Esophagus squamous epithelium (tissue), 5 donors: ENCODE measurements around the gene TXN2. TPM values are rescaled to one million over a fixed set of nuclear protein-coding genes. Genes with fewer than 3 reads are reported as not detected.
A peak's percentile ranks its signal among the peaks of the same experiment; 100 is the strongest.

ENCODE experiments used
- DNase-seq: peaks from one replicate; lab custom pipeline; 2025; lab: John Stamatoyannopoulos, UW
- H3K27ac ChIP-seq, 4 donors: fragments of 200-600 bp; sonication (generic); one replicate each; pipeline ENCODE4 v1.5.1; 2016 to 2019; ENCODE audit warnings: mild to moderate bottlenecking in 1 of 4
- H3K27me3 ChIP-seq, 4 donors: fragments of 200-600 bp; sonication (generic); 1 replicate in 3 of 4; 2 replicates in 1 of 4; pipeline versions ENCODE4 v1.5.1 to v1.6.0; 2017 to 2021; ENCODE audit warnings: antibody characterized with exemption in 1 of 4
- H3K36me3 ChIP-seq, 3 donors: fragments of 200-600 bp; sonication (generic); one replicate each; pipeline ENCODE4 v1.5.1; 2016 to 2019
- H3K4me1 ChIP-seq, 3 donors: fragments of 200-600 bp; sonication (generic); one replicate each; pipeline ENCODE4 v1.5.1; 2017 to 2019
- H3K4me3 ChIP-seq, 4 donors: fragments of 200-600 bp; sonication (generic); 1 replicate in 3 of 4; 2 replicates in 1 of 4; pipeline ENCODE4 v1.5.1; 2016 to 2019; ENCODE audit warnings: mild to moderate bottlenecking in 2 of 4, moderate library complexity in 1 of 4
- H3K9me3 ChIP-seq, 3 donors: fragments of 200-600 bp; sonication (generic); one replicate each; pipeline ENCODE4 v1.5.1; 2016 to 2019
- POLR2A ChIP-seq, 4 donors: fragments of 450-650 bp; IDR thresholded peaks; one replicate each; pipeline ENCODE4 v1.6.1; 2017; ENCODE audit warnings: antibody characterized with exemption in 4 of 4, mild to moderate bottlenecking in 4 of 4, moderate library complexity in 3 of 4
- WGBS, 2 donors: methylation state at CpG; one replicate each; pipeline ENCODE4 v1.1.5; 2018; 5-methylcytosine and 5-hydroxymethylcytosine counted together
- intact Hi-C: fragments of 100-400 bp; cut with DNase I; formaldehyde crosslinking; loops from one replicate; pipeline ENCODE4 v1.15.0; 2022
- total RNA-seq, 4 donors: library from RNA; depleted of rRNA; stranded (reverse); fragments of >200 nt; gene quantifications; one replicate each; pipeline ENCODE4 v1.1.0, GENCODE V29; 2016
- TF ChIP-seq, protein P1 (sequence below), 6 experiments: fragments of 450-650 bp in 4 of 6; fragments of 200-600 bp in 2 of 6; sonication (generic) in 2 of 6; IDR thresholded peaks; one replicate each; pipeline ENCODE4 v1.5.1; 2016 to 2019; ENCODE audit warnings: antibody characterized with exemption in 6 of 6, mild to moderate bottlenecking in 4 of 6, moderate library complexity in 4 of 6
- donor health status: DM: yes; HTN: yes; CAD: no.

The TXN2 gene
- total RNA-seq, 4 donors from 2014 or later = 58.4 to 88.4 (median 72.3) TPM

DNA sequence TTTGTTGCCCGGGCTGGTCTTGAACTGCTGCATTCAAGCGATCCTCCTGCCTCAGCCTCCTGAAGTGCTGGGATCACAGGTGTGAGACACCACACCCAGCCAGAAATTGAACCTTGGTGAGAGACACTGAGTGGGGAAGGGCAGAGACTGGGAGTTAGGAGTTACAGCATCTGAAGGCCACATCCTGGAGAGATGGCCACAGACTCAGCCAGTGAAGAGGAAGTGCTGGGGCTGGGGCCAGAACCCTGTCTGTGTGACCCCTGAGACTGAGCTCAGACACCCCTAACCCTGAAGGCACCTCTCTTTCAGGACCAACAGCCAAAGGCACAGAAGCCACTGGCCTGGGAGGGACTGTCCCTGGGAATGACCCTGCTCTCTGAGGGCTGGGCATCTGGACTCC is 33.8 kb downstream of the TXN2 start:
- Histone ChIP-seq H3K9me3 (no peaks in the 10 kb centered on the region), H3K27me3 (no peaks in the 10 kb centered on the region), H3K4me1 (peaks cover 24 to 74% (median 40%) of the 10 kb centered on the region in 3 donors), H3K27ac (peak overlapping the region in 2 of 4 donors; percentile 7 to 26), H3K36me3 (no peaks in the 10 kb centered on the region), H3K4me3 (no peak overlapping the region)
- intact Hi-C loops = no loop called here
- DNase-seq = no peak
- WGBS, 2 donors = 94 to 100% methylated on average over 2 of the region's 2 CpGs
- TF ChIP-seq POLR2A (IDR thresholded peaks at IDR 0.05) = no peak
- TF ChIP-seq, protein P1, sequence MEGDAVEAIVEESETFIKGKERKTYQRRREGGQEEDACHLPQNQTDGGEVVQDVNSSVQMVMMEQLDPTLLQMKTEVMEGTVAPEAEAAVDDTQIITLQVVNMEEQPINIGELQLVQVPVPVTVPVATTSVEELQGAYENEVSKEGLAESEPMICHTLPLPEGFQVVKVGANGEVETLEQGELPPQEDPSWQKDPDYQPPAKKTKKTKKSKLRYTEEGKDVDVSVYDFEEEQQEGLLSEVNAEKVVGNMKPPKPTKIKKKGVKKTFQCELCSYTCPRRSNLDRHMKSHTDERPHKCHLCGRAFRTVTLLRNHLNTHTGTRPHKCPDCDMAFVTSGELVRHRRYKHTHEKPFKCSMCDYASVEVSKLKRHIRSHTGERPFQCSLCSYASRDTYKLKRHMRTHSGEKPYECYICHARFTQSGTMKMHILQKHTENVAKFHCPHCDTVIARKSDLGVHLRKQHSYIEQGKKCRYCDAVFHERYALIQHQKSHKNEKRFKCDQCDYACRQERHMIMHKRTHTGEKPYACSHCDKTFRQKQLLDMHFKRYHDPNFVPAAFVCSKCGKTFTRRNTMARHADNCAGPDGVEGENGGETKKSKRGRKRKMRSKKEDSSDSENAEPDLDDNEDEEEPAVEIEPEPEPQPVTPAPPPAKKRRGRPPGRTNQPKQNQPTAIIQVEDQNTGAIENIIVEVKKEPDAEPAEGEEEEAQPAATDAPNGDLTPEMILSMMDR (IDR thresholded peaks at IDR 0.05) = no peak

DNA sequence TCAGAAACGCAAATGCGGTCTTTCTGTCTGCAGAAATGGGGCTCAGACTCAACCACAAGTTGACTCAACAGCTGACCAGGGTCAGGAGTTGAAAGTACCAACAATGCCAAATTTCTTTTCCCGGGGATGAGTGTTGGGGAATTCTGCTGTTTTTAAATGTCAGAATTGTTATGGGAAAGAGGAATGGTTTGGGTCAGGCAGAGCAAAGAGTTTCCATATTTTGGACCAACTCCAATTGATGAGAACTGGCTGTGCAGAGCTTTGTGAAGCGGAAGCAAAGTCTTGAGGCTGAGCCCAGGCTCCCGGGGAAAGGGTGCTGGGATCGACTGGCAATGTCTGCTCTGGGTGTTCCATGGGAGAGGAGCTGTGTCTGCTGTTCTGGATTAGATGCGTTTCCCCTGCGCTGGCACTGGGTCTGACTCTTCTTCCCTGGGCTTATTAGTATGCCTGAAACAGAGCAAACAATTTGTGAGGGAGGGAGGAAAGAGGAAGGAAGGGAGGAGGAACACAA is 36.2 kb downstream of the TXN2 start:
- H3K4me3 ChIP-seq = no peak overlapping the region
- DNase-seq = no peak
- H3K27ac ChIP-seq = peak overlapping the region in 3 of 4 donors; percentile 48 to 78 (median 68)
- peaks cover 14 to 71% (median 22%) of the 10 kb centered on the region in 3 donors for H3K4me1 ChIP-seq
- no peaks in the 10 kb centered on the region for H3K27me3 ChIP-seq
- 53 to 55% methylated on average over 8 of the region's 8 CpGs for WGBS, 2 donors
- TF ChIP-seq, protein P1 (IDR thresholded peaks at IDR 0.05) = no peak
- no peak for TF ChIP-seq POLR2A (IDR thresholded peaks at IDR 0.05)
- H3K9me3 ChIP-seq = no peaks in the 10 kb centered on the region
- intact Hi-C loops = no loop called here
- H3K36me3 ChIP-seq = no peaks in the 10 kb centered on the region

DNA sequence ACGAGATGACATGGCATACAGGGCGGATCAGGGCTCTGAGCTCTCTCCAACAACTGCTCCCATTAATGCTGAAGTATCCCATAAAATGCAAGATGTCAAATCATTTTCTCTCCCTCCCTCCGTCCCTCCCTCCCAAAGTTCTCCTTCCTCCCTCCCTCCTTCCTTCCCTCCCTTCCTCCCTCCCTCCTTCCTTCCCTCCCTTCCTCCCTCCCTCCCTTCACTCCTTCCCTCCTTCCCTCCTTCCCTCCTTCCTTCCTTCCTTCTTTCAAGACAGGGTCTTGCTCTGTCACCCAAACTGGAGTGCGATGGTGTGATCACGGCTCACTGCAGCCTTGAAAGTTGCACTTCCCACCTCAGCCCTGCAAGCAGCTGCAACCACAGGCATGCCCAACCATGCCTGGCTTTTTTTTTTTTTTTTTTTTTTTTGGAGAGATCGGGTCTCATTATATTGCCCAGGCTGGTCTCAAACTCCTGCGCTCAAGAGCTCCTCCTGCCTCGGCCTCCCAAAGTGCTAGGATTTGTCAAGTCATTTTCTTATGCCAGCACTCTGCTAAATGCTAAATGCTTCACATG is 38.2 kb downstream of the TXN2 start:
- intact Hi-C loops = no loop called here
- Histone ChIP-seq H3K27me3 (no peaks in the 10 kb centered on the region), H3K4me1 (peaks cover 17 to 67% (median 20%) of the 10 kb centered on the region in 3 donors), H3K9me3 (no peaks in the 10 kb centered on the region), H3K36me3 (no peaks in the 10 kb centered on the region), H3K27ac (peak overlapping the region in 3 of 4 donors; percentile 28 to 68 (median 57)), H3K4me3 (no peak overlapping the region)
- TF ChIP-seq, protein P1 (IDR thresholded peaks at IDR 0.05) = no peak
- TF ChIP-seq POLR2A (IDR thresholded peaks at IDR 0.05) = no peak
- DNase-seq = no peak
- WGBS, 2 donors = 37 to 52% methylated on average over 5 to 7 of the region's 8 CpGs

DNA sequence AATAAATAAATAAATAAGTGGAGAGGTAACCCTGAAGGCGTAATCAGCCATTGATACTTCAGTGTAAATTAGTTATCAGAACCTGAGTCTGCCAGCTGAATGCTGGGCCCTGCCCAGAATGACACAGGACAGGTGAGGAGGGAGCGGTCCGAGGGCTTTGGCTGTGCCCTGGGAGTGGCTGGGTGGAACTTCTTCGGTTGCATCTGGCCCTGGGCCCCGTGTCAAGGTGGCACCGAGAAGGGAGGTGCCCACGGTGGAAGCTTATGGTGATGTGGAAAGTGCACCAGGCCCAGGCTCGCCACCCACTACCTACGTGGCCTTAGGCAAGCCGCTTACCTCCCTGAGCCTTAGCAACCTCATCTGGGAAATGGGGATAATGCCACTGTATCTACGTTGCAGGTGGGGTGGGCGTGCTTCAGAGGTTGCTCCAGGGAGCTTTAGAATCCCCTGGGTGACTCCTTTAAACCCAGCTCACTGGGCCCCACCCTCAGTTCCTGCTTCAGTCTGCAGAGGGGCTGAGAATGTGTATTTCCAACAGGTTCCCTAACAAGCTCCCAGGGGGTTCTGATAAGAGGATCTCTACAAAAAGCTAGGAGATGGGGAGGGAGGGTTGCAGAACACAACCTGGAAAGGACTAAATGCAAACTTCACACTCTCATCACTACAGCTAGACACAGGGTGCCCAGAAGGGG is 38.8 kb downstream of the TXN2 start:
- H3K27ac ChIP-seq = peak overlapping the region; percentile 28 to 63 (median 52)
- no peaks in the 10 kb centered on the region for H3K36me3 ChIP-seq
- no peak for DNase-seq
- no peaks in the 10 kb centered on the region for H3K27me3 ChIP-seq
- intact Hi-C loops = no loop called here
- no peak overlapping the region for H3K4me3 ChIP-seq
- H3K4me1 ChIP-seq = peaks cover 17 to 67% (median 17%) of the 10 kb centered on the region in 3 donors
- TF ChIP-seq, protein P1 (IDR thresholded peaks at IDR 0.05) = no peak
- TF ChIP-seq POLR2A (IDR thresholded peaks at IDR 0.05) = no peak
- WGBS, 2 donors = 40 to 45% methylated on average over 11 to 12 of the region's 12 CpGs
- no peaks in the 10 kb centered on the region for H3K9me3 ChIP-seq

DNA sequence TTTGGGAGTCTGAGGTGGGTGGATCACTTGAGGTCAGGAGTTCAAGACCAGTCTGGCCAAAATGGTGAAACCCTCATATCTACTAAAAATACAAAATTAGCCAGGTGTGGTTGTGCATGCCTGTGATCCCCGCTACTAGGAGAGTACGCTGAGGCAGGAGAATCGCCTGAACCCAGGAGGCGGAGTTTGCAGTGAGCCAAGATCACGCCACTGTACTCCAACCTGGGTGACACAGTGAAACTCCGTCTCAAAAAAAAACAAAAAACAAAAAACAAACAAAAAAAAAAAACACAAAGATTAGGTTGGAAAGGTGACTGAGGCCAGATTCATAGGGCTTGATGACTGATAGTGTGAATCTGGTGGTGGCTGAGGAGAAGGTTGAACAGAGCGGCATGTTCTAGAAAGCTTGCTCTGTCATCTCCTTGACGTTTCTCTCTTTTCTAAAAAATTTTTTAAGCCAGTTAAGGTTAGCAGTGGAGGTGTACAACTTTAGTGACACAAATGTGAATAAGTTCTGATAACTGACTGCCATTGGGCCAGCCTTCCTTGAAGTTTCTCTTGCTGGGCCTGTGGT is 40.9 kb downstream of the TXN2 start:
- Histone ChIP-seq H3K36me3 (no peaks in the 10 kb centered on the region), H3K4me1 (peaks cover 15 to 75% (median 25%) of the 10 kb centered on the region in 3 donors), H3K27ac (peak overlapping the region in 2 of 4 donors; percentile 46 to 51), H3K4me3 (no peak overlapping the region), H3K9me3 (no peaks in the 10 kb centered on the region), H3K27me3 (no peaks in the 10 kb centered on the region)
- intact Hi-C loops = no loop called here
- WGBS, 2 donors = 86 to 93% methylated on average over 8 of the region's 8 CpGs
- no peak for DNase-seq
- TF ChIP-seq POLR2A (IDR thresholded peaks at IDR 0.05) = no peak
- TF ChIP-seq, protein P1 (IDR thresholded peaks at IDR 0.05) = no peak
